HEK293 (cell line): ENCODE measurements around the gene BRMS1L.

Experiments used
- CTCF ChIA-PET: fragments of 350-600 bp; formaldehyde crosslinking; extraction: SDS; loops from one replicate; lab custom pipeline; 2021; ENCODE audit warnings: antibody characterized with exemption; lab: Yijun Ruan, JAX
- POLR2A ChIA-PET: fragments of 300-600 bp; formaldehyde crosslinking; extraction: SDS; loops from one replicate; lab custom pipeline; 2020; ENCODE audit warnings: antibody characterized with exemption, inconsistent platforms; lab: Yijun Ruan, JAX
- H3K27ac ChIP-seq: fragments of 200-500 bp; sonication (Bioruptor generic); 2 replicates; pipeline ENCODE4 v1.5.1; 2014; ENCODE audit warnings: low read depth, low read length, control low read depth, inconsistent platforms; ENCODE audit errors: extremely low read depth
- H3K36me3 ChIP-seq, 2 experiments: fragments of 200-500 bp in 1 of 2; sonication (Bioruptor generic) in 1 of 2; 1 replicate in 1 of 2; 2 replicates in 1 of 2; pipeline ENCODE4 v1.5.1; 2014 to 2017; ENCODE audit warnings: inconsistent platforms in 2 of 2, low read length in 2 of 2; ENCODE audit not compliant: control insufficient read depth in 2 of 2, insufficient read depth in 1 of 2
- H3K4me1 ChIP-seq: fragments of 200-500 bp; sonication (Bioruptor generic); 2 replicates; pipeline ENCODE4 v1.5.1; 2014; ENCODE audit warnings: mild to moderate bottlenecking, low read length, inconsistent platforms; ENCODE audit not compliant: control insufficient read depth, insufficient read depth
- H3K4me3 ChIP-seq: 2 replicates; pipeline ENCODE4 v1.5.1; 2011; ENCODE audit warnings: low read depth, mild to moderate bottlenecking, control low read depth, low read length, moderate library complexity
- H3K9me3 ChIP-seq: fragments of 200-500 bp; sonication (Bioruptor generic); 2 replicates; pipeline ENCODE4 v1.5.1; 2014; ENCODE audit warnings: low read depth, low read length, inconsistent platforms; ENCODE audit not compliant: control insufficient read depth, insufficient read depth
- GLI4 ChIP-seq: fragments of 450-650 bp; formaldehyde crosslinking; IDR thresholded peaks from 2 replicates; pipeline ENCODE4 v1.5.1; 2016; ENCODE audit warnings: missing biosample characterization, missing genetic modification characterization
- GLIS2 ChIP-seq: fragments of 450-650 bp; formaldehyde crosslinking; IDR thresholded peaks from 2 replicates; pipeline ENCODE4 v1.5.1; 2016; ENCODE audit warnings: missing biosample characterization, missing genetic modification characterization
- KLF10 ChIP-seq: fragments of 450-650 bp; IDR thresholded peaks from 2 replicates; pipeline ENCODE4 v1.5.1; 2018; ENCODE audit warnings: missing biosample characterization, mild to moderate bottlenecking, missing genetic modification characterization
- MYNN ChIP-seq: fragments of 450-650 bp; formaldehyde crosslinking; IDR thresholded peaks from 2 replicates; pipeline ENCODE4 v1.5.1; 2016; ENCODE audit warnings: missing biosample characterization, missing genetic modification characterization, borderline replicate concordance
- PRDM2 ChIP-seq: fragments of 450-650 bp; formaldehyde crosslinking; IDR thresholded peaks from 2 replicates; pipeline ENCODE4 v1.5.1; 2016; ENCODE audit warnings: missing biosample characterization, missing genetic modification characterization, borderline replicate concordance
- PRDM6 ChIP-seq: fragments of 450-650 bp; formaldehyde crosslinking; IDR thresholded peaks from 2 replicates; pipeline ENCODE4 v1.5.1; 2017; ENCODE audit warnings: missing biosample characterization, missing genetic modification characterization
- SCRT2 ChIP-seq: fragments of 450-650 bp; formaldehyde crosslinking; IDR thresholded peaks from 2 replicates; pipeline ENCODE4 v1.5.1; 2016; ENCODE audit warnings: missing biosample characterization, missing genetic modification characterization
- SP7 ChIP-seq: fragments of 450-650 bp; formaldehyde crosslinking; IDR thresholded peaks from 2 replicates; pipeline ENCODE4 v1.5.1; 2016; ENCODE audit warnings: missing biosample characterization, missing genetic modification characterization
- YY2 ChIP-seq: fragments of 450-650 bp; formaldehyde crosslinking; IDR thresholded peaks from 2 replicates; pipeline ENCODE4 v1.5.1; 2016; ENCODE audit warnings: missing biosample characterization, missing genetic modification characterization
- ZBTB17 ChIP-seq: fragments of 450-650 bp; formaldehyde crosslinking; IDR thresholded peaks from 2 replicates; pipeline ENCODE4 v1.5.1; 2016; ENCODE audit warnings: missing biosample characterization, missing genetic modification characterization
- ZFP41 ChIP-seq: fragments of 450-650 bp; formaldehyde crosslinking; IDR thresholded peaks from 2 replicates; pipeline ENCODE4 v1.5.1; 2016; ENCODE audit warnings: missing biosample characterization, missing genetic modification characterization, borderline replicate concordance
- ZNF121 ChIP-seq: fragments of 450-650 bp; formaldehyde crosslinking; IDR thresholded peaks from 2 replicates; pipeline ENCODE4 v1.5.1; 2016; ENCODE audit warnings: missing biosample characterization, missing genetic modification characterization
- ZNF133 ChIP-seq: fragments of 450-650 bp; formaldehyde crosslinking; IDR thresholded peaks from 2 replicates; pipeline ENCODE4 v1.5.1; 2016; ENCODE audit warnings: missing biosample characterization, missing genetic modification characterization
- ZNF24 ChIP-seq: fragments of 450-650 bp; formaldehyde crosslinking; IDR thresholded peaks from 2 replicates; pipeline ENCODE4 v1.5.1; 2016; ENCODE audit warnings: missing biosample characterization, missing genetic modification characterization
- ZNF248 ChIP-seq: fragments of 450-650 bp; formaldehyde crosslinking; IDR thresholded peaks from 2 replicates; pipeline ENCODE4 v1.5.1; 2017; ENCODE audit warnings: missing biosample characterization, missing genetic modification characterization
- ZNF280D ChIP-seq: fragments of 450-650 bp; formaldehyde crosslinking; IDR thresholded peaks from 2 replicates; pipeline ENCODE4 v1.5.1; 2016; ENCODE audit warnings: missing biosample characterization, missing genetic modification characterization
- ZNF354C ChIP-seq: fragments of 450-650 bp; formaldehyde crosslinking; IDR thresholded peaks from 2 replicates; pipeline ENCODE4 v1.5.1; 2016; ENCODE audit warnings: missing biosample characterization, missing genetic modification characterization, low read depth, borderline replicate concordance
- ZNF610 ChIP-seq: fragments of 450-650 bp; formaldehyde crosslinking; IDR thresholded peaks from 2 replicates; pipeline ENCODE4 v1.5.1; 2016; ENCODE audit warnings: missing biosample characterization, missing genetic modification characterization, borderline replicate concordance
- ZNF639 ChIP-seq: fragments of 450-650 bp; formaldehyde crosslinking; IDR thresholded peaks from 2 replicates; pipeline ENCODE4 v1.5.1; 2016; ENCODE audit warnings: missing biosample characterization, missing genetic modification characterization
- ZNF701 ChIP-seq: fragments of 450-650 bp; formaldehyde crosslinking; IDR thresholded peaks from 2 replicates; pipeline ENCODE4 v1.5.1; 2016; ENCODE audit warnings: missing biosample characterization, missing genetic modification characterization

BRMS1L gene

GRCh38 chr14:35867280-35867629 lies 41.1 kb downstream of the BRMS1L start:
- H3K36me3 ChIP-seq: peaks cover 41 to 48% of the 10 kb centered on the region in 2 experiments
- no peak for TF ChIP-seq KLF10 (tag by site-specific recombination)
- TF ChIP-seq ZNF24: no peak
- TF ChIP-seq ZNF639: no peak
- no peak for TF ChIP-seq GLIS2 (tag by site-specific recombination)
- no peak for TF ChIP-seq ZNF280D (tag by site-specific recombination)
- no peak for TF ChIP-seq ZBTB17
- no peak for TF ChIP-seq ZNF248 (tag by site-specific recombination)
- TF ChIP-seq ZNF133 (tag by site-specific recombination): no peak
- no peak for TF ChIP-seq SCRT2 (tag by site-specific recombination)
- no peak for TF ChIP-seq SP7 (tag by site-specific recombination)
- no peak for TF ChIP-seq MYNN
- no peak overlapping the region for H3K27ac ChIP-seq
- H3K4me3 ChIP-seq: no peak overlapping the region
- H3K4me1 ChIP-seq: no peaks in the 10 kb centered on the region; the same call in 1 of the 2 replicates
- ChIA-PET POLR2A (no interaction called here), CTCF (interaction anchor here (0.6 kb wide), 1 partner anchor 194 kb away, joined by 3 read pairs; no protein-coding TSS in a partner anchor)
- H3K9me3 ChIP-seq: no peaks in the 10 kb centered on the region

- H3K4me3 ChIP-seq: no peak overlapping the region
- CTCF ChIA-PET: interaction anchor here (1.4 kb wide), 1 partner anchor 9 kb away, joined by 3 read pairs; no protein-coding TSS in a partner anchor
- TF ChIP-seq ZNF610 (tag by site-specific recombination) (no peak), PRDM6 (tag by site-specific recombination) (peak; percentile 42)
- H3K36me3 ChIP-seq: peaks cover 2 to 3% of the 10 kb centered on the region in 2 experiments; a peak in 2 of 3 replicates
- POLR2A ChIA-PET: interaction anchor here (0.8 kb wide), 1 partner anchor 49 kb away, joined by 3 read pairs; the partner anchor contains the start of gene BRMS1L
- no peaks in the 10 kb centered on the region for H3K9me3 ChIP-seq
- H3K27ac ChIP-seq: no peak overlapping the region
- peaks cover 10% of the 10 kb centered on the region for H3K4me1 ChIP-seq
These were observed 49.2 kb downstream of the BRMS1L start for GRCh38 chr14:35875296-35875695.

GRCh38 chr14:35877276-35877675 lies 51.1 kb downstream of the BRMS1L start:
- ChIA-PET CTCF (interaction anchor here (1.0 to 1.2 kb wide), 4 partner anchors 67 to 772 kb away, joined by 3 to 7 read pairs (median 4); no protein-coding TSS in a partner anchor), POLR2A (no interaction called here)
- H3K4me1 ChIP-seq: peaks cover 10% of the 10 kb centered on the region
- no peaks in the 10 kb centered on the region for H3K9me3 ChIP-seq
- no peaks in the 10 kb centered on the region for H3K36me3 ChIP-seq
- H3K4me3 ChIP-seq: no peak overlapping the region
- no peak overlapping the region for H3K27ac ChIP-seq
- TF ChIP-seq ZFP41 (tag by site-specific recombination) (no peak), ZNF701 (tag by site-specific recombination) (no peak), GLIS2 (tag by site-specific recombination) (no peak), ZNF121 (tag by site-specific recombination) (no peak), PRDM2 (tag by site-specific recombination) (no peak), GLI4 (tag by site-specific recombination) (no peak), ZNF354C (no peak), YY2 (tag by site-specific recombination) (no peak)
